ENCODE data around the gene MUS81. TPM values are rescaled to one million over a fixed set of nuclear protein-coding genes. Genes with fewer than 3 reads are reported as not detected.

MUS81 gene
- total RNA-seq, 1 experiment from 2014 or later: 45.9 TPM

Other genes starting within 250 kb of the MUS81 start
- gene MAP3K11, start 246.2 kb upstream of the MUS81 start, total RNA-seq (2021): 46.1 to 56.1 TPM (median 52.8 TPM) in 3 replicates
- gene PCNX3, start 244.7 kb upstream of the MUS81 start, total RNA-seq (2021): 44.6 to 51.6 TPM (median 45.8 TPM) in 3 replicates
- 63.3 to 71.7 TPM (median 65.4 TPM) in 3 replicates for gene SIPA1, start 222.3 kb upstream of the MUS81 start, total RNA-seq (2021)
- gene RELA, start 197.5 kb upstream of the MUS81 start, total RNA-seq (2021): 26.3 to 35.1 TPM (median 29.0 TPM) in 3 replicates
- 44.9 to 56.6 TPM (median 46.0 TPM) in 3 replicates for gene KAT5, start 148.2 kb upstream of the MUS81 start, total RNA-seq (2021)
- 42.1 to 53.0 TPM (median 52.2 TPM) in 3 replicates for gene RNASEH2C, start 139.6 kb upstream of the MUS81 start, total RNA-seq (2021)
- 16.5 to 17.7 TPM (median 17.2 TPM) in 3 replicates for gene AP5B1, start 79.5 kb upstream of the MUS81 start, total RNA-seq (2021)
- 6.8 to 7.7 TPM (median 7.7 TPM) in 3 replicates for gene OVOL1, start 73.4 kb upstream of the MUS81 start, total RNA-seq (2021)
- gene SNX32, start 26.5 kb upstream of the MUS81 start, total RNA-seq (2021): 2.2 to 3.4 TPM (median 2.9 TPM) in 3 replicates
- gene CFL1, start 2.3 kb upstream of the MUS81 start, total RNA-seq (2021): 1,014 to 1,073 TPM (median 1,031 TPM) in 3 replicates
- 14.2 to 17.9 TPM (median 17.8 TPM) in 3 replicates for gene EFEMP2, start 12.4 kb downstream of the MUS81 start, total RNA-seq (2021)
- gene CTSW, start 19.4 kb downstream of the MUS81 start, total RNA-seq (2021): 0.18 TPM in 1 of 3 replicates, not detected in the others
- gene FIBP, start 28.0 kb downstream of the MUS81 start, total RNA-seq (2021): 91.6 to 93.1 TPM (median 92.2 TPM) in 3 replicates
- gene CCDC85B, start 30.2 kb downstream of the MUS81 start, total RNA-seq (2021): 52.7 to 55.3 TPM (median 53.0 TPM) in 3 replicates
- 16.3 to 20.5 TPM (median 17.1 TPM) in 3 replicates for gene FOSL1, start 40.0 kb downstream of the MUS81 start, total RNA-seq (2021)
- gene C11orf68, start 58.6 kb downstream of the MUS81 start, total RNA-seq (2021): 28.5 to 31.9 TPM (median 30.6 TPM) in 3 replicates
- gene DRAP1, start 59.0 kb downstream of the MUS81 start, total RNA-seq (2021): 111 to 129 TPM (median 114 TPM) in 3 replicates
- gene TSGA10IP, start 85.0 kb downstream of the MUS81 start, total RNA-seq (2021): 3.4 to 4.5 TPM (median 4.1 TPM) in 3 replicates
- gene SART1, start 101.3 kb downstream of the MUS81 start, total RNA-seq (2021): 52.3 to 57.0 TPM (median 52.5 TPM) in 3 replicates
- gene EIF1AD, start 141.7 kb downstream of the MUS81 start, total RNA-seq (2021): 29.7 to 37.6 TPM (median 32.6 TPM) in 3 replicates
- gene BANF1, start 142.1 kb downstream of the MUS81 start, total RNA-seq (2021): 269 to 314 TPM (median 310 TPM) in 3 replicates
- 0.72 to 2.7 TPM (median 1.9 TPM) in 3 replicates for gene CST6, start 151.6 kb downstream of the MUS81 start, total RNA-seq (2021)
- gene CATSPER1, start 166.0 kb downstream of the MUS81 start, total RNA-seq (2021): not detected in 3 replicates
- gene GAL3ST3, start 188.7 kb downstream of the MUS81 start, total RNA-seq (2021): 21.3 to 22.6 TPM (median 21.6 TPM) in 3 replicates
- 235 to 295 TPM (median 251 TPM) in 3 replicates for gene SF3B2, start 191.9 kb downstream of the MUS81 start, total RNA-seq (2021)
- gene PACS1, start 209.8 kb downstream of the MUS81 start, total RNA-seq (2021): 30.1 to 34.8 TPM (median 30.9 TPM) in 3 replicates

Measured in WTC11 (cell line).